Muscle of back (tissue), 11 donors: Measurements from ENCODE around the gene TIE1. TPM values are rescaled to one million over a fixed set of nuclear protein-coding genes. Genes with fewer than 3 reads are reported as not detected.

ENCODE experiments used
- DNase-seq, 3 donors: peaks; one replicate each; pipeline versions ENCODE4 v3.0.0 to v3.0.0-alpha.2; 2013
- polyA plus RNA-seq, 10 donors: library from polyadenylated mRNA; unstranded; fragments of 120-200 nt; gene quantifications; one replicate each; pipeline ENCODE4 v1.2.1, GENCODE V29; 2013; ENCODE audit not compliant: insufficient read length in 10 of 10

TIE1 gene
- polyA plus RNA-seq, 10 donors, result 29.3 to 58.5 (median 42.2) TPM

GRCh38 chr1:43329995-43330751 is 29.4 kb downstream of the TIE1 start:
- peak; percentile 16 to 50 (median 47) for DNase-seq

- DNase-seq, result no peak
Measured at GRCh38 chr1:43331688-43332087, 30.9 kb downstream of the TIE1 start.

- DNase-seq, result no peak
Measured at GRCh38 chr1:43334453-43335205, 33.8 kb downstream of the TIE1 start.

- DNase-seq, result no peak
Measured at GRCh38 chr1:43337588-43337987, 36.8 kb downstream of the TIE1 start, which contains the start of gene MPL. TSS of gene MPL (plus strand) at chr1:43337818. CDS start at chr1:43337849, 31 bp downstream.

GRCh38 chr1:43338001-43338400 is 37.2 kb downstream of the TIE1 start:
- DNase-seq, result no peak

GRCh38 chr1:43339584-43340232 is 38.9 kb downstream of the TIE1 start:
- DNase-seq, result no peak

- DNase-seq, result no peak
Measured at GRCh38 chr1:43340559-43340958, 39.8 kb downstream of the TIE1 start.

- DNase-seq, result no peak
Measured at GRCh38 chr1:43344267-43344850, 43.6 kb downstream of the TIE1 start.

GRCh38 chr1:43345120-43345519 is 44.3 kb downstream of the TIE1 start:
- no peak for DNase-seq

GRCh38 chr1:43346636-43347035 is 45.9 kb downstream of the TIE1 start:
- no peak for DNase-seq

GRCh38 chr1:43348343-43348808 is 47.6 kb downstream of the TIE1 start:
- peak in 1 of 3 donors; percentile 12 for DNase-seq

- peak in 2 of 3 donors; percentile 49 to 66 for DNase-seq
Measured at GRCh38 chr1:43348809-43349593, 48.2 kb downstream of the TIE1 start.

- no peak for DNase-seq
Measured at GRCh38 chr1:43349594-43350306, 49.0 kb downstream of the TIE1 start.

- DNase-seq, result no peak
Measured at GRCh38 chr1:43350976-43351375, 50.2 kb downstream of the TIE1 start.

- DNase-seq, result no peak
Measured at GRCh38 chr1:43351421-43352350, 50.9 kb downstream of the TIE1 start.

GRCh38 chr1:43352351-43352705 is 51.5 kb downstream of the TIE1 start:
- DNase-seq, result no peak

GRCh38 chr1:43352881-43353280 is 52.1 kb downstream of the TIE1 start:
- DNase-seq, result no peak

- DNase-seq, result no peak
Measured at GRCh38 chr1:43354471-43354870, 53.7 kb downstream of the TIE1 start.

- no peak for DNase-seq
Measured at GRCh38 chr1:43354936-43355335, 54.2 kb downstream of the TIE1 start.
